PC-9 (cell line): Measurements from ENCODE around the gene PCNX1.

Experiments
- EZH2 ChIP-seq: fragments of 200-600 bp; sonication (generic); IDR thresholded peaks from 2 replicates; pipeline ENCODE4 v1.8.0; 2017; ENCODE audit warnings: antibody characterized with exemption, low read depth
- TF ChIP-seq, protein P1 (sequence below): fragments of 200-600 bp; sonication (generic); conservative IDR thresholded peaks from 2 replicates; pipeline ENCODE4 v1.6.1; 2017; ENCODE audit warnings: mixed run types, antibody characterized with exemption, mild to moderate bottlenecking, moderate library complexity

DNA sequence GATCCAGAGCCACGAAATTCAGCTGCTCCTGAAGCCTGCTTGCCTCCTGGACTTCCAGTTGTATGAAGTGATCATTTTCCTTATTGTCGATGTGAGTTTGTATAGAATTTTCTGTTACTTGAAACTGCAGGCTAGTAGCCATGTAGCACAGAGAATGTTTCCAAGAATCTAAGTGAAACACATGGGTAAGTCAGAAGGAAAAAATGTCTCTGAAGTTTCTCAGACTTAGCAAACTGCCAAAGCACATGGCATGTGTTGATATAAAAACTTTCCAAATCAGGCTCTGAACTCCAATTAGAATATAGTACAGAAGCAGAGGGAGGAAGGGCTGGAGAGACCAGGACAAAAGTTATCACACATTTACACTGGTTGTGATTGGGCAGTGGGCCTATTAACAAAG lies 9.8 kb upstream of the PCNX1 start:
- TF ChIP-seq, protein P1, sequence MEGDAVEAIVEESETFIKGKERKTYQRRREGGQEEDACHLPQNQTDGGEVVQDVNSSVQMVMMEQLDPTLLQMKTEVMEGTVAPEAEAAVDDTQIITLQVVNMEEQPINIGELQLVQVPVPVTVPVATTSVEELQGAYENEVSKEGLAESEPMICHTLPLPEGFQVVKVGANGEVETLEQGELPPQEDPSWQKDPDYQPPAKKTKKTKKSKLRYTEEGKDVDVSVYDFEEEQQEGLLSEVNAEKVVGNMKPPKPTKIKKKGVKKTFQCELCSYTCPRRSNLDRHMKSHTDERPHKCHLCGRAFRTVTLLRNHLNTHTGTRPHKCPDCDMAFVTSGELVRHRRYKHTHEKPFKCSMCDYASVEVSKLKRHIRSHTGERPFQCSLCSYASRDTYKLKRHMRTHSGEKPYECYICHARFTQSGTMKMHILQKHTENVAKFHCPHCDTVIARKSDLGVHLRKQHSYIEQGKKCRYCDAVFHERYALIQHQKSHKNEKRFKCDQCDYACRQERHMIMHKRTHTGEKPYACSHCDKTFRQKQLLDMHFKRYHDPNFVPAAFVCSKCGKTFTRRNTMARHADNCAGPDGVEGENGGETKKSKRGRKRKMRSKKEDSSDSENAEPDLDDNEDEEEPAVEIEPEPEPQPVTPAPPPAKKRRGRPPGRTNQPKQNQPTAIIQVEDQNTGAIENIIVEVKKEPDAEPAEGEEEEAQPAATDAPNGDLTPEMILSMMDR: no peak
- TF ChIP-seq EZH2: no peak
